SU-DHL-6 (cell line): Measurements from ENCODE around the gene USP24.

Experiments
- CTCF ChIP-seq: fragments of 200-600 bp; sonication (generic); IDR thresholded peaks from one replicate; pipeline ENCODE4 v1.5.1; 2017; ENCODE audit warnings: antibody characterized with exemption, mild to moderate bottlenecking, low read length, moderate library complexity; ENCODE audit not compliant: insufficient read depth, poor library complexity, severe bottlenecking
- EZH2phosphoT487 ChIP-seq: fragments of 200-600 bp; sonication (generic), shearing (Covaris generic); conservative IDR thresholded peaks from 2 replicates; pipeline ENCODE4 v1.6.1; 2018; ENCODE audit warnings: mild to moderate bottlenecking, antibody characterized with exemption, low read length, moderate library complexity, mixed read lengths

- TF ChIP-seq CTCF (no peak), EZH2phosphoT487 (no peak)
Observed at GRCh38 chr1:55038974-55039341, 176.2 kb downstream of the USP24 start.
